GM12874 (cell line): ENCODE results near the gene NEDD4L.

Experiments used
- CTCF ChIP-seq: IDR thresholded peaks from 2 replicates; pipeline ENCODE4 v1.5.1; 2011; ENCODE audit warnings: low read depth, mild to moderate bottlenecking, control low read depth, low read length, moderate library complexity; ENCODE audit not compliant: insufficient read depth

The NEDD4L gene

GRCh38 chr18:58043491-58044369 lies at the start of gene NEDD4L:
NEDD4L (plus strand) TSS chr18:58044226; CDS start chr18:58044661, 435 bp downstream.
- TF ChIP-seq CTCF = peak; percentile 88

- no peak for TF ChIP-seq CTCF
These were observed 48.7 kb upstream of the NEDD4L start for GRCh38 chr18:57995331-57995730.

GRCh38 chr18:57997820-57998219 lies 46.2 kb upstream of the NEDD4L start:
- no peak for TF ChIP-seq CTCF

GRCh38 chr18:57998461-57998860 lies 45.6 kb upstream of the NEDD4L start:
- no peak for TF ChIP-seq CTCF

GRCh38 chr18:58004317-58004716 lies 39.7 kb upstream of the NEDD4L start:
- TF ChIP-seq CTCF = no peak

- TF ChIP-seq CTCF = no peak
These were observed 39.0 kb upstream of the NEDD4L start for GRCh38 chr18:58005011-58005410.

GRCh38 chr18:58005885-58006523 lies 38.0 kb upstream of the NEDD4L start:
- TF ChIP-seq CTCF = no peak
